Measurements from ENCODE around the gene CASKIN1. TPM values are rescaled to one million over a fixed set of nuclear protein-coding genes. Genes with fewer than 3 reads are reported as not detected.
"Not testable (repeated sequence)": the region's sequence is repeated elsewhere in the genome, so short reads cannot be mapped to it uniquely, and the experiment has no call there.

Gene CASKIN1
- total RNA-seq, 2 experiments from 2014 or later, result 0.15 to 0.17 TPM

DNA sequence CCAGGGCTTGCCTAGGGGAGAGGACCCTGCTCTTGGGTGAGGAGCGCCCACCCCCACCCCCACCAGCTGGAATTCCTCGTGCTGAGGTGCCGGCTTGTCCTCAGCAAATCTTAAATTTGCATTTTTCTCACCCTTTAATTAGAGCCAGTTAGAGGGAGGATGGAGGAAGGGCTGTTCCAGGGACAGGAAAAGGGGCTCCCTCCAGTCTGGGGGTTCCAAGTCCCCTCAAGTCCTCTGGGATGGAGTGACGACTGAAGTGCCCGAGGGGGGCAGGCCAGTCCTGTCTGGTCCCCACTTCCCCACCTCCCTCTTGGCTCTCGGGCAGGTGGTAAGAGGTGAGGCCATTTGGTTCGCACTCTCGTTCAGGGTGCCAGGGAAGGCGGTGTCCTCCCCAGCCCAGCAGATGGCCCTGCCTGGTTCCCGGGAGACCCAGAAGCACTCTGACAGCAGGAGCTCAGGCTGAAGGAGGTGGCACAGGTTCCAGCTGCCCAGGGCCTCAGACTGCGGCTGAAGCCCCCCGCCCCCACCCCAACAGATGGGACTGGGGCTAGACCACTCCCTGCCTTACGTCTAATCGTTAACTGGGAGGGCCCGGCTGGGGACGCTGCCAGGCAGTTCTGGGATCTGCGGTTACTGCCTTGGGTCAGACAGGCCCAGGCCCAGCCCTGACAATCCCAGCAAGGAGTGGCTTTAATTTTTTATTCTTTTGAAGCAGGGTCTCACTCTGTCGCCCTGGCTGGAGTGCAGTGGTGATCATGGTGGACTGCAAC is 45.8 kb downstream of the CASKIN1 start:
- peak overlapping the region; percentile 58 for H3K4me3 Mint-ChIP-seq
- no peaks in the 10 kb centered on the region for H3K9me3 Mint-ChIP-seq
- H3K27me3 Mint-ChIP-seq (ENCODE audit: low read depth), result no peaks in the 10 kb centered on the region
- peaks cover 42% of the 10 kb centered on the region for H3K36me3 Mint-ChIP-seq (ENCODE audit: low read depth)
- H3K4me1 Mint-ChIP-seq (ENCODE audit: low read depth), result peaks cover 23% of the 10 kb centered on the region
- no peak overlapping the region for H3K27ac Mint-ChIP-seq
- CTCF ChIA-PET, result interaction anchor here (3.2 kb wide), 1 partner anchor 10 kb away, joined by 20 read pairs; no protein-coding TSS in a partner anchor
- intact Hi-C loops (cut with micrococcal nuclease), result loop anchor here (10.0 kb wide), 2 partner anchors 296 to 754 kb away; no protein-coding TSS in a partner anchor
- DNase-seq, result no peak

DNA sequence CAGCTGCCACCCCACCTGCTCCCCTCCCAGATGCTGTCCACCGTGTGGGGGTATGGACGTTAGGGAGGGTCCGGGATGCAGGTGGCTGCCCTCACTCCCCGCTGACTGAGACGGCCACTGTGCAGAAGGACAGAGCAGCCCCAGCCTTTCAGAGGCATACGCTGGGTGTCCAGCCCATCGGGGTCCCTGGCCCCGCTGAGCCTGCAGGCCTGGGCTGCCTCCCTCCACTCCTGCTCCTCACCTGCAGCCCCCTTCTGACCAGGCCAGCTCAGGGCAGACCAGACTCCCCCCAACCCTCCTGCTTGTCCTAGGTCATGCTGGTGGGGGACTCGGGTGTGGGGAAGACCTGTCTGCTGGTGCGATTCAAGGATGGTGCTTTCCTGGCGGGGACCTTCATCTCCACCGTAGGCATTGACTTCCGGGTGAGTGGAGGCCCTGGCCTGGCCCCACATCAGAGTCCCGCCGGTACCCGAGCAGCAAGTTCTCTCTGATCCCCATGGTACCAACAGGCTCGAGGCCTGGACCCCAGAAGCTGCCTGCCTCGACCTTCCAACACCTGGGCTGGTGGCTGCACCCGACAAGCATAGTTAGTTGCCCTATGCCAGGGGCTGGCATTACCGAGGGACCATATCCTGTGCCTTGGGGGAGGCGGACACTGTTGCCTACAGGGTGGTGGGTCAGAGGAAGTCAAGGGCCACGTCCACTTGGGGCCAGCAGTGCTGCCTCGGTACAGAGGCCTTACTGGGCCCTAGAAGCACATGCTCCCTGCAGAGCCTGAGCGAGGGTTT is 46.6 kb downstream of the CASKIN1 start:
- Mint-ChIP-seq H3K36me3 (ENCODE audit: low read depth) (peaks cover 36% of the 10 kb centered on the region), H3K4me3 (peak overlapping the region; percentile 9), H3K4me1 (ENCODE audit: low read depth) (peaks cover 23% of the 10 kb centered on the region), H3K27me3 (ENCODE audit: low read depth) (no peaks in the 10 kb centered on the region), H3K9me3 (no peaks in the 10 kb centered on the region), H3K27ac (no peak overlapping the region)
- intact Hi-C loops (cut with micrococcal nuclease), result loop anchor here (10.0 kb wide), 2 partner anchors 295 to 755 kb away; no protein-coding TSS in a partner anchor
- CTCF ChIA-PET, result interaction anchor here (0.6 to 3.2 kb wide), 2 partner anchors 9 kb away, joined by 4 to 20 read pairs; no protein-coding TSS in a partner anchor
- no peak for DNase-seq

GRCh38 chr16:2148714-2149629 is 47.4 kb downstream of the CASKIN1 start:
- Mint-ChIP-seq H3K27ac (no peak overlapping the region), H3K36me3 (ENCODE audit: low read depth) (peaks cover 27% of the 10 kb centered on the region), H3K4me3 (peak overlapping the region; percentile 21), H3K27me3 (ENCODE audit: low read depth) (no peaks in the 10 kb centered on the region), H3K4me1 (ENCODE audit: low read depth) (peaks cover 23% of the 10 kb centered on the region), H3K9me3 (no peaks in the 10 kb centered on the region)
- intact Hi-C loops (cut with micrococcal nuclease), result no loop called here
- CTCF ChIA-PET, result interaction anchor here (0.6 kb wide), 1 partner anchor 9 kb away, joined by 4 read pairs; no protein-coding TSS in a partner anchor
- DNase-seq, result peak; percentile 36

- Mint-ChIP-seq H3K36me3 (ENCODE audit: low read depth) (peaks cover 19% of the 10 kb centered on the region), H3K9me3 (no peaks in the 10 kb centered on the region), H3K4me1 (ENCODE audit: low read depth) (peaks cover 19% of the 10 kb centered on the region), H3K27ac (no peak within 1 kb of the TSS), H3K27me3 (ENCODE audit: low read depth) (no peaks in the 10 kb centered on the region), H3K4me3 (peak within 1 kb of the TSS; percentile 21)
- CTCF ChIA-PET, result interaction anchor here (0.7 to 0.9 kb wide), 2 partner anchors 132 to 141 kb away, joined by 3 read pairs; no protein-coding TSS in a partner anchor
- intact Hi-C loops (cut with micrococcal nuclease), result no loop called here
- no peak for DNase-seq
Measured at GRCh38 chr16:2147981-2148671, 48.3 kb downstream of the CASKIN1 start, which contains the start of gene RAB26. TSS of gene RAB26 (plus strand) at chr16:2148625. CDS start at chr16:2148784, 159 bp downstream.

DNA sequence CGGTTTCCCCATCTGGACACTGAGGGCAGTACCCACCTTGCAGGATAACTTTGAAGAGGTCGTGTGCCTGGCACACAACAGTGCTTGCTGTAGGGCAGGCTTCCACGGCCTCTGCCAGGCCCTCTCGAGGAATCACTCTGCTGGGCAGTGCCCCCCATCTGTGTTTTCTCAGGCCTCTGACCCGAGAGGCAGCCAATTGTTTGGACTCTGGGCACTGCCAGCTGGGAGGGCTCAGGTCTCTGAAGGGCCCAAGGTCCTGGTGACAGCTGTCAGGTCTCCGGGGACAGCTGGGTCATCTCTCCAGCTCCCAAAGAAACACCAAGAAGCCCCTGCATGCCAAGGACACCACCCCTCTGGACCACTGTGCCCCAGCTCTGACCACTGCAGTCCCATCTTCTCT is 49.0 kb downstream of the CASKIN1 start:
- DNase-seq, result no peak
- Mint-ChIP-seq H3K4me1 (ENCODE audit: low read depth) (peaks cover 17% of the 10 kb centered on the region), H3K27me3 (ENCODE audit: low read depth) (no peaks in the 10 kb centered on the region), H3K9me3 (no peaks in the 10 kb centered on the region), H3K36me3 (ENCODE audit: low read depth) (peaks cover 12% of the 10 kb centered on the region), H3K4me3 (no peak overlapping the region), H3K27ac (no peak overlapping the region)
- intact Hi-C loops (cut with micrococcal nuclease), result no loop called here
- CTCF ChIA-PET, result interaction anchor here (0.9 kb wide), 2 partner anchors 100 to 131 kb away, joined by 3 read pairs; partner anchors contain the start of genes NTHL1 and TSC2

DNA sequence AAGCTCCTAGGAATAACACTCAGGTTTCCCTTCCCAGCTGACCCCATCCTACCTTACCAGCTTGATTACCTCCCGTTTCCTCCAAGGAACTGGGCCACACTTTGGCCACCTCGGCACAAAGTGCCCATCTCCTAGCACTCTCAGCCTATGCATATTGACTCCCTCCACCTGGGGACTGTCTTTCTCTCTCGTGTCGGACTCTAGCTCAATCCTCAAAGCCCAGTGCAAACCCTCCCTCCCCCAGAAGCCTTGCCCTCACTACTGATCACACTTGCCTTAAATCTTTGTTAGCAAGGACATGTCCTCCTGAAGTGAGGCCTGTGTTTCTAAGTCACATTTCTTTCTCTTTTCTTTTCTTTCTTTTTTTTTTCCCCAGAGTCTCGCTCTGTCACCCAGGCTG is 50.6 kb downstream of the CASKIN1 start:
- Mint-ChIP-seq H3K4me3 (no peak overlapping the region), H3K27ac (no peak overlapping the region), H3K27me3 (ENCODE audit: low read depth) (no peaks in the 10 kb centered on the region), H3K9me3 (no peaks in the 10 kb centered on the region), H3K36me3 (ENCODE audit: low read depth) (no peaks in the 10 kb centered on the region), H3K4me1 (ENCODE audit: low read depth) (peaks cover 7% of the 10 kb centered on the region)
- intact Hi-C loops (cut with micrococcal nuclease), result no loop called here
- CTCF ChIA-PET, result interaction anchor here (0.7 to 0.8 kb wide), 2 partner anchors 123 to 124 kb away, joined by 3 to 4 read pairs; no protein-coding TSS in a partner anchor
- DNase-seq, result no peak

DNA sequence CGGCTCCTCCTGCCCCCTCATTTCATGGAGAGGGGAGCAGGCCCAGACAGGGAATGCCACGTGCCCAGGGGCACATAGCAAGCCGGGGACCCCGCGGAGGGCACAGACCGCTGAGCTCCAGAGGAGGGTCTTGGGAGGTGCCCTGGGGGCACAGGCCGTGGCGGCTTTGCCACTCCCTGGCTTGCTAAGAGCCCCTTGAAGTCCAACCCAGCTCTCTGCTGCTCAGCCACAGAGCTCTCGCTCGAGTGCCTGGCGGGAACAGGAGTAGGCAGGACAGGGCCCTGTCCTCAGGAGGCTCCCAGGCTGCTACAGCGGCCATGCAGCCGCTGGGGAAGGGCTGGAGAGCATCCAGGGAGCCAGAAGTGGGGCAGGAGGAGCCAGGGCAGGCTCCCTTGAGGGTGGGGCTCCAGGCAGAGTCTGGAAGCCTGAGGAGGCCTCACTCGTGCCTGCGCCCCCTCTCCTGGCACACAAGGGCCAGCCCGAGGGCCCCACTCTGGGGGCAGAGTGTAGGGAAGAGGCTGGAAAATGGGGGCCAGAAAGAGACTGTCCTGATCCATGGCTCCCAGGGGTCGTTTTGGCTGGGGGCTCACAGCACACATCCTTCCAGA is 52.4 kb downstream of the CASKIN1 start:
- CTCF ChIA-PET, result interaction anchor here (1.1 to 1.4 kb wide), 3 partner anchors 23 to 122 kb away, joined by 3 to 5 read pairs (median 3); no protein-coding TSS in a partner anchor
- no peak overlapping the region for H3K27ac Mint-ChIP-seq
- intact Hi-C loops (cut with micrococcal nuclease), result no loop called here

DNA sequence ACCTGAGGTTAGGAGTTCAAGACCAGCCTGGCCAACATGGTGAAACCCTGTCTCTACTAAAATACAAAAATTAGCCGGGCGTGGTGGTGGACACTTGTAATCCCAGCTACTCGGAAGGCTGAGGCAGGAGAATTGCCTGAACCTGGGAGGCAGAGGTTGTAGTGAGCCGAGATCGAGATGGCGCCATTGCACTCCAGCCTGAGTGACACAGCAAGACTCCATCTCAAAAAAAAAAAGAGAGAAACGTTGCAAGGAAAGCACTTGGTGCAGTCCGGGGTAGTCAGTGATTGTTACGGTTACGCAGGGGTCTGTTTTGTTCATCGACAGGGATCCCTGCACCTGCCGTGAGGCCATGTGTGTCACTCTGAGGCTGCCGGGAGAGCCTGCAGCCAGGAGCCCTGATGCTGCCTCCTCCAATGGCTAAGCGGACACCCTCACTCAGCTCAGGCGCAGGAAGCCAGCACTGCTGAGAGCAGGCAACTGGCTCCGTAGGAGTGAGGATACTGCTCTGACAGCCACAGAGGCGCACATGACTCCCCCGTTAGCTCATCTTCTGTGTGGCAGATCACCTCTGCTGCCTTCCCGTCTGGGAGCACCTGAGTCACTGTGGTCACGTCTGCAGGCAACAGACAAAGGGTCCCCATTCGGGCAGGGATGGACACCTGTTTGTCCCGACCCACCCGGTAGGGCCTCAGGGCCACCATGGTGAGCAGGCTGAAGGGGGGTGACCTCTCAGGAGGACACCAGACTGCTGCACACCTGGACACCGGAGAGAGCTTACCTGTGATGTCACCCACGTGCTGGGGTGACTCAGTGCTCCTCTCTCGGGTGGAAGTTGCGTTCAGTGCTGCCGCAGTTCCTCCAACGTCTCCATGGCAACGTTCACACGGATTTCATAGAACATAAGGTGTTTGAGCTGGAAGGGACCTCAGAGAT is 53.2 kb downstream of the CASKIN1 start:
- H3K36me3 Mint-ChIP-seq (ENCODE audit: low read depth), result no peaks in the 10 kb centered on the region
- DNase-seq, result no peak
- H3K4me3 Mint-ChIP-seq, result no peak overlapping the region
- intact Hi-C loops (cut with micrococcal nuclease), result no loop called here
- CTCF ChIA-PET, result interaction anchor here (1.1 to 1.4 kb wide), 3 partner anchors 22 to 121 kb away, joined by 3 to 5 read pairs (median 3); no protein-coding TSS in a partner anchor
- H3K27ac Mint-ChIP-seq, result no peak overlapping the region
- no peaks in the 10 kb centered on the region for H3K9me3 Mint-ChIP-seq
- H3K4me1 Mint-ChIP-seq (ENCODE audit: low read depth), result peaks cover 2% of the 10 kb centered on the region
- no peaks in the 10 kb centered on the region for H3K27me3 Mint-ChIP-seq (ENCODE audit: low read depth)

More for the DNA sequence above, 52.4 kb downstream of the CASKIN1 start:
- no peaks in the 10 kb centered on the region for H3K36me3 Mint-ChIP-seq (ENCODE audit: low read depth)
- H3K27me3 Mint-ChIP-seq (ENCODE audit: low read depth), result no peaks in the 10 kb centered on the region
- no peak overlapping the region for H3K4me3 Mint-ChIP-seq
- H3K9me3 Mint-ChIP-seq, result no peaks in the 10 kb centered on the region
- no peak for DNase-seq
- H3K4me1 Mint-ChIP-seq (ENCODE audit: low read depth), result peaks cover 2% of the 10 kb centered on the region

DNA sequence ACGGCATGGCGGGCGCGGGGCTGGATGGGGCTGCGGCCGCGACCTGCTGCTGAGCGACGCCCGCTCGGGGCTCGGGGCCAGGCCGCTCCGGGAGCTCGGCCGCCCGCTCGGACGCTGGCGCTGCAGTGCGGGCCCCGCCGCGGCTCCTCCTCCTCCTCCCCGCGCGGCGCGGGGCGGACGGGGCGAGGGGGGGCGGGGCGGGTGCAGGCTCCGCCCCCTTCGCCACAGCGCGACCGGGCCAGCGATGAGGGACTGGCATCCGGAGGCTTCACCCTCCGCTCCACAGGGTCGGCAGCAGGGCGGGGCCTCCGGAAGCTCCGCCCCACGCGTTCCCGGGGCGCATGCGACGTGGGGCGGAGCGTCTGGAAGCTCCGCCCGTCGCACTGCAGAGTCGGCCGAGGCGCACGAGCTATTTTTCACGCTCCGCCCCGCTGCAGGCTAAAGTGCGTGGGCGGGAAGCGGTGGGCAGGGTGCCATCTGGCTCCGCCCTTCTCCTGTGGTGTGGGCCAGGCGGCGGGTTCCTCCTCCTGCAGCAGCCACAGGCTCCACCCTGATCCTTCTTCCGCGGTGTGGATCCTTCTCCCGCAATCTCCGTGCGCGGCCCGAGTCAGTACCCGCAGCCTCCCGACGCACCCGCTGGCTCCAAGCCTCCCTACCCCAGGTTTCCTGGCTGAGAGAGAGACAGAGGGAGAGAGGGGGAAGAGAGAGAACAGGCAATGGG is 60.5 kb downstream of the CASKIN1 start, which contains the start of gene PKD1:
Gene PKD1 (minus strand): TSS at position 129 of the 721 bp plus-strand sequence. CDS start 209 bp downstream, outside the sequence.
- DNase-seq, result peak; percentile 97
- peak within 1 kb of the TSS; percentile 80 for H3K27ac Mint-ChIP-seq
- H3K27me3 Mint-ChIP-seq (ENCODE audit: low read depth); H3K9me3 Mint-ChIP-seq; intact Hi-C loops (cut with micrococcal nuclease); H3K36me3 Mint-ChIP-seq (ENCODE audit: low read depth): not testable (repeated sequence)
- H3K4me3 Mint-ChIP-seq, result peak within 1 kb of the TSS; percentile 87
- H3K4me1 Mint-ChIP-seq (ENCODE audit: low read depth), result peaks cover 12% of the 10 kb centered on the region
- CTCF ChIA-PET, result interaction anchor here (1.5 kb wide), 1 partner anchor 88 kb away, joined by 3 read pairs; the partner anchor contains the start of gene TSC2
